Activated CD4-positive, CD25-positive, alpha-beta regulatory T cell treated with anti-CD3 and anti-CD28 coated beads, Interleukin-2, amount 50 U/mL, for 16 hours (primary cell): ENCODE results near the gene BTAF1.
"Not testable (repeated sequence)": the region's sequence is repeated elsewhere in the genome, so short reads cannot be mapped to it uniquely, and the experiment has no call there.

Experiments used
- DNase-seq: peaks from one replicate; pipeline ENCODE4 v3.0.0-alpha.2; 2020; ENCODE audit warnings: low read depth, low spot score

BTAF1 gene

GRCh38 chr10:91923371-91924211, at the start of gene BTAF1:
Gene BTAF1 (plus strand): TSS chr10:91923770. CDS start chr10:91924077, 307 bp downstream.
- DNase-seq, result peak; percentile 81

- no peak for DNase-seq
Observed at GRCh38 chr10:91875156-91875555, 48.4 kb upstream of the BTAF1 start.

- no peak for DNase-seq
Observed at GRCh38 chr10:91875779-91876178, 47.8 kb upstream of the BTAF1 start.

- no peak for DNase-seq
Observed at GRCh38 chr10:91879515-91880170, 43.9 kb upstream of the BTAF1 start.

GRCh38 chr10:91880310-91880709, 43.3 kb upstream of the BTAF1 start:
- DNase-seq, result no peak

GRCh38 chr10:91883549-91884444, 39.8 kb upstream of the BTAF1 start:
- DNase-seq, result no peak

GRCh38 chr10:91884536-91884935, 39.0 kb upstream of the BTAF1 start:
- no peak for DNase-seq

GRCh38 chr10:91885362-91886079, 38.0 kb upstream of the BTAF1 start:
- DNase-seq, result no peak

- DNase-seq, result no peak
Observed at GRCh38 chr10:91886954-91887271, 36.7 kb upstream of the BTAF1 start.

- no peak for DNase-seq
Observed at GRCh38 chr10:91887272-91888076, 36.1 kb upstream of the BTAF1 start.

GRCh38 chr10:91891125-91892001, 32.2 kb upstream of the BTAF1 start:
- no peak for DNase-seq

GRCh38 chr10:91893051-91893450, 30.5 kb upstream of the BTAF1 start:
- DNase-seq, result no peak

GRCh38 chr10:91894261-91894685, 29.3 kb upstream of the BTAF1 start:
- not testable (repeated sequence) for DNase-seq

GRCh38 chr10:91896212-91896756, 27.3 kb upstream of the BTAF1 start:
- DNase-seq, result no peak

GRCh38 chr10:91897421-91897820, 26.1 kb upstream of the BTAF1 start:
- no peak for DNase-seq

- peak; percentile 15 for DNase-seq
Observed at GRCh38 chr10:91901784-91902677, 21.5 kb upstream of the BTAF1 start.

GRCh38 chr10:91907033-91907594, 16.5 kb upstream of the BTAF1 start:
- DNase-seq, result no peak

GRCh38 chr10:91907914-91908336, 15.6 kb upstream of the BTAF1 start:
- no peak for DNase-seq
